ENCODE data around the gene MAN2A2. TPM values are rescaled to one million over a fixed set of nuclear protein-coding genes. Genes with fewer than 3 reads are reported as not detected.

Gene MAN2A2
- total RNA-seq, 1 donor from 2014 or later, result 33.3 TPM

GRCh38 chr15:90942354-90943120, 39.4 kb downstream of the MAN2A2 start:
- no peak overlapping the region for H3K4me3 ChIP-seq (ENCODE audit: low read depth, low read length)
- no peaks in the 10 kb centered on the region for H3K27me3 ChIP-seq (ENCODE audit: control insufficient read depth, insufficient read depth, low read length)
- H3K36me3 ChIP-seq (ENCODE audit: control insufficient read depth, insufficient read depth, low read length), result peaks cover 6% of the 10 kb centered on the region
- TF ChIP-seq CTCF (IDR thresholded peaks at IDR 0.05; ENCODE audit: insufficient read depth, low read length, poor library complexity, severe bottlenecking), result no peak
- DNase-seq (ENCODE audit: low read depth), result no peak

GRCh38 chr15:90945091-90945490, 42.0 kb downstream of the MAN2A2 start:
- H3K27me3 ChIP-seq (ENCODE audit: control insufficient read depth, insufficient read depth, low read length), result no peaks in the 10 kb centered on the region
- no peak overlapping the region for H3K4me3 ChIP-seq (ENCODE audit: low read depth, low read length)
- peaks cover 9% of the 10 kb centered on the region for H3K36me3 ChIP-seq (ENCODE audit: control insufficient read depth, insufficient read depth, low read length)
- no peak for TF ChIP-seq CTCF (IDR thresholded peaks at IDR 0.05; ENCODE audit: insufficient read depth, low read length, poor library complexity, severe bottlenecking)
- no peak for DNase-seq (ENCODE audit: low read depth)

GRCh38 chr15:90946538-90946937, 43.4 kb downstream of the MAN2A2 start:
- Histone ChIP-seq H3K36me3 (ENCODE audit: control insufficient read depth, insufficient read depth, low read length) (peaks cover 8% of the 10 kb centered on the region), H3K27me3 (ENCODE audit: control insufficient read depth, insufficient read depth, low read length) (no peaks in the 10 kb centered on the region), H3K4me3 (ENCODE audit: low read depth, low read length) (no peak overlapping the region)
- no peak for DNase-seq (ENCODE audit: low read depth)
- no peak for TF ChIP-seq CTCF (IDR thresholded peaks at IDR 0.05; ENCODE audit: insufficient read depth, low read length, poor library complexity, severe bottlenecking)

- TF ChIP-seq CTCF (IDR thresholded peaks at IDR 0.05; ENCODE audit: insufficient read depth, low read length, poor library complexity, severe bottlenecking), result no peak
- no peaks in the 10 kb centered on the region for H3K27me3 ChIP-seq (ENCODE audit: control insufficient read depth, insufficient read depth, low read length)
- no peak overlapping the region for H3K4me3 ChIP-seq (ENCODE audit: low read depth, low read length)
- no peak for DNase-seq (ENCODE audit: low read depth)
- H3K36me3 ChIP-seq (ENCODE audit: control insufficient read depth, insufficient read depth, low read length), result peaks cover 8% of the 10 kb centered on the region
These were observed 44.0 kb downstream of the MAN2A2 start for GRCh38 chr15:90946941-90947576.

- no peak for TF ChIP-seq CTCF (IDR thresholded peaks at IDR 0.05; ENCODE audit: insufficient read depth, low read length, poor library complexity, severe bottlenecking)
- Histone ChIP-seq H3K27me3 (ENCODE audit: control insufficient read depth, insufficient read depth, low read length) (no peaks in the 10 kb centered on the region), H3K36me3 (ENCODE audit: control insufficient read depth, insufficient read depth, low read length) (peaks cover 8% of the 10 kb centered on the region), H3K4me3 (ENCODE audit: low read depth, low read length) (no peak overlapping the region)
- no peak for DNase-seq (ENCODE audit: low read depth)
These were observed 44.7 kb downstream of the MAN2A2 start for GRCh38 chr15:90947577-90948357.

Data from kidney epithelial cell (primary cell).